HG02852 (cell line): Measurements from ENCODE around the gene DNAJC15.

Source experiments
- ATAC-seq: cut with Tn5 transposase; IDR thresholded peaks from one replicate; pipeline ENCODE4 v1.9.1; 2021; ENCODE audit warnings: mild to moderate bottlenecking, moderate library complexity; ENCODE audit not compliant: unreplicated experiment

Gene DNAJC15

GRCh38 chr13:43150369-43151207 lies 127.2 kb downstream of the DNAJC15 start:
- ATAC-seq = no peak

GRCh38 chr13:43153436-43154090 lies 130.2 kb downstream of the DNAJC15 start:
- no peak for ATAC-seq

DNA sequence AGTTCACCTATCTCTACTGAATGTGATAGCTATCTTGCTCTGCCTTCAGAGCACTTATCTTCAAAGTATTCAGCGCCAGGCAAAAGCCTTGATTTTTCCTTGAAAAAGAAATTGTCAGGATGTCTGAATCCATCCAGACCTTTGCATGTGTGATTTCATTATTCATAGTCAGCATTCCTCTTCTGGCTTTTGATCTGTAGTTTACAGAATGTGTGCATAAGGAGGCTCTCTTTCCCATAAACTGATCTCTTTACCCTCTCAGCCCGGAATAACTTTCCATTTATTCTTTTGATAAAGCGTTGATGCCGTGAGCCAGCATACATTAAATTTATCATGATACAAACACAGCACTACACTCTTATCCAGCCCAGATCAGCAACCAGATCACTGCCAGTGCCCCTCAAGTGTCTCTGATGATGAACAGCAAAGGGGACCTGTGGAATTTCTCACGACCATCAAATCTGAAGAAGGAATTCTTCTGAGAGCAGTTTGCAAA lies 130.8 kb downstream of the DNAJC15 start:
- no peak for ATAC-seq

DNA sequence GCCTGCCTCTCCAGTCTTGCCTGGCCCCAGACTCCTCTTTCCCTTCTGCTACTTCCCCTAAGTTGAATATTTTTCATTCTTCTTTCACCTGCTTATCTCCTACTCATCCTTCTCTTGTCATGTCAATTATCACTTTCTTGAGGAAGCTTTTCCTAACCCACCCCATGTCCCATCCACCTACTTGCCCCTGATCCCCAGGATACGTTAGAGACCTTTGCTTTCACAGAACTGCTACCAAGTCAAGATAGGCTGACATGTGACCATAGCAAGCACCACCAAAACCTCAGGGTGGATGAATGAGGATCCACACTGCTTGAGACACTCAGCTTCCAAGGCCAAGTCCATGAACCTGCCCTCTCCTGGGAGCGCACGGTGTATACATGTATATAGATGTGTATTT lies 131.5 kb downstream of the DNAJC15 start:
- no peak for ATAC-seq

- ATAC-seq = no peak
These were observed 133.5 kb downstream of the DNAJC15 start for GRCh38 chr13:43156916-43157315.

GRCh38 chr13:43157796-43158195 lies 134.4 kb downstream of the DNAJC15 start:
- ATAC-seq = no peak

DNA sequence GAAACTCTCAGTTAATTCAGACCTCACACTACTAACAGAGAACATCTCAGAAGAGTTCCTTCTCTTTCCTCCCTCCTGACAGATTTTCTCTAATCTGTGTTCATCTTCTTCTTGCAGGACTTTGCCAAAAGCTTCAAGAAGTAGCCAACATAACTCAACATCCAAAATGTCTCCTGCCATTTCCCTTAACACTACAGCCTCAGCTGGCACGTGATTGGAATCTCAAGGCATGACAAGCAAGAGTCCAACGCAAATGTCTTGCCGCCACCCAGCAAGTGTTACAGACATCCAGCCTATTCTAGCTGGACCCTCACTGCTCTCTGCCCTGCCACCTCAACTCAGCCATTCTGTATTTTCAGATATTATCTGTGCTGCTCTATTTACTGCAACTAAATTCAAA lies 135.1 kb downstream of the DNAJC15 start:
- ATAC-seq = no peak

- ATAC-seq = no peak
These were observed 135.7 kb downstream of the DNAJC15 start for GRCh38 chr13:43159026-43159461.
